Spleen (tissue), 11 donors: Measurements from ENCODE around the gene CEP72. TPM values are rescaled to one million over a fixed set of nuclear protein-coding genes. Genes with fewer than 3 reads are reported as not detected.

Source experiments
- DNase-seq: peaks from one replicate; pipeline ENCODE4 v3.0.0-alpha.2; 2020
- H3K27ac ChIP-seq, 8 donors: fragments of 200-600 bp; sonication (generic) in 7 of 8; 1 replicate in 4 of 8; 2 replicates in 4 of 8; pipeline versions ENCODE4 v1.5.0 to v1.8.0; 2016 to 2021; ENCODE audit warnings: inconsistent platforms in 4 of 8, mild to moderate bottlenecking in 4 of 8, moderate library complexity in 1 of 8
- H3K27me3 ChIP-seq, 7 donors: fragments of 200-600 bp; sonication (generic) in 6 of 7; replicated peaks in 1 of 7; 1 replicate in 4 of 7; 2 replicates in 3 of 7; pipeline versions ENCODE4 v1.5.0 to v1.8.0; 2016 to 2021; ENCODE audit warnings: inconsistent platforms in 3 of 7, mild to moderate bottlenecking in 1 of 7
- H3K36me3 ChIP-seq, 6 donors: fragments of 200-600 bp; sonication (generic) in 5 of 6; 1 replicate in 4 of 6; 2 replicates in 2 of 6; pipeline versions ENCODE4 v1.5.0 to v1.8.0; 2016 to 2021; ENCODE audit warnings: inconsistent platforms in 2 of 6
- H3K4me1 ChIP-seq, 6 donors: fragments of 200-600 bp; sonication (generic) in 5 of 6; 1 replicate in 3 of 6; 2 replicates in 3 of 6; pipeline versions ENCODE4 v1.5.0 to v1.8.0; 2016 to 2021; ENCODE audit warnings: inconsistent platforms in 3 of 6
- H3K4me3 ChIP-seq, 8 donors: fragments of 200-600 bp; sonication (generic) in 7 of 8; 1 replicate in 4 of 8; 2 replicates in 4 of 8; pipeline versions ENCODE4 v1.5.0 to v1.8.0; 2016 to 2021; ENCODE audit warnings: inconsistent platforms in 4 of 8, mild to moderate bottlenecking in 4 of 8, moderate library complexity in 2 of 8
- H3K9me3 ChIP-seq, 8 donors: fragments of 200-600 bp; sonication (generic) in 7 of 8; 1 replicate in 4 of 8; 2 replicates in 4 of 8; pipeline versions ENCODE4 v1.5.0 to v1.8.0; 2016 to 2021; ENCODE audit warnings: inconsistent platforms in 4 of 8
- POLR2A ChIP-seq, 3 donors: fragments of 450-650 bp; IDR thresholded peaks; one replicate each; pipeline ENCODE4 v1.5.1; 2017; ENCODE audit warnings: antibody characterized with exemption in 3 of 3, mild to moderate bottlenecking in 1 of 3
- POLR2AphosphoS5 ChIP-seq, 3 donors: sonication (generic); formaldehyde crosslinking; IDR thresholded peaks; one replicate each; pipeline ENCODE4 v1.5.1; 2017; ENCODE audit warnings: antibody characterized with exemption in 3 of 3
- WGBS, 5 donors: extraction: QIAGEN DNeasy Blood & Tissue Kit in 3 of 5; methylation state at CpG; one replicate each; pipeline versions ENCODE4 v1.1.5 to v1.1.7; 2013 to 2018; 5-methylcytosine and 5-hydroxymethylcytosine counted together
- intact Hi-C: fragments of 100-400 bp; cut with DNase I; formaldehyde crosslinking; loops from one replicate; pipeline ENCODE4 v1.15.0; 2023; ENCODE audit warnings: low total_unique reads
- polyA plus RNA-seq, 3 donors: library from polyadenylated mRNA; stranded (reverse); fragments of 200-250 nt; gene quantifications; one replicate each; pipeline ENCODE4 v1.2.1, GENCODE V29; 2013
- total RNA-seq, 7 donors: library from RNA; depleted of rRNA in 3 of 7; stranded (reverse); fragments of >200 nt in 3 of 7; fragmentation: NEBNext Ultra II Directional in 4 of 7; extraction: Animal tissue kit (Norgen Biotek cat#: 25700) in 4 of 7; gene quantifications; one replicate each; pipeline versions ENCODE4 v1.1.0 to v1.2.1, GENCODE V29; 2016 to 2021
- TF ChIP-seq, protein P1 (sequence below), 11 experiments: fragments of 200-600 bp in 7 of 11; fragments of 450-650 bp in 4 of 11; sonication (generic) in 4 of 11; IDR thresholded peaks in 8 of 11; conservative IDR thresholded peaks in 3 of 11; 1 replicate in 7 of 11; 2 replicates in 4 of 11; pipeline versions ENCODE4 v1.4.0 to v1.8.0; 2016 to 2021; ENCODE audit warnings: antibody characterized with exemption in 11 of 11, inconsistent platforms in 4 of 11, mild to moderate bottlenecking in 1 of 11
- donor health status: healthy with polysubstance abuse.
- donor health status: DM: no; HTN: no; CAD: no; lungs with moderate emphysema.
- donor health status: DM: no; HTN: no; CAD: no.
- donor health status: Bipolar disorder and iron deficiency.
- donor health status: healthy.
- donor health status: DM: no; HTN: no; CAD: no.
- donor health status: DM: yes; HTN: yes; CAD: no.

Gene CEP72
- total and polyA plus RNA-seq, 10 donors, result 2.1 to 13.1 (median 9.0) TPM

DNA sequence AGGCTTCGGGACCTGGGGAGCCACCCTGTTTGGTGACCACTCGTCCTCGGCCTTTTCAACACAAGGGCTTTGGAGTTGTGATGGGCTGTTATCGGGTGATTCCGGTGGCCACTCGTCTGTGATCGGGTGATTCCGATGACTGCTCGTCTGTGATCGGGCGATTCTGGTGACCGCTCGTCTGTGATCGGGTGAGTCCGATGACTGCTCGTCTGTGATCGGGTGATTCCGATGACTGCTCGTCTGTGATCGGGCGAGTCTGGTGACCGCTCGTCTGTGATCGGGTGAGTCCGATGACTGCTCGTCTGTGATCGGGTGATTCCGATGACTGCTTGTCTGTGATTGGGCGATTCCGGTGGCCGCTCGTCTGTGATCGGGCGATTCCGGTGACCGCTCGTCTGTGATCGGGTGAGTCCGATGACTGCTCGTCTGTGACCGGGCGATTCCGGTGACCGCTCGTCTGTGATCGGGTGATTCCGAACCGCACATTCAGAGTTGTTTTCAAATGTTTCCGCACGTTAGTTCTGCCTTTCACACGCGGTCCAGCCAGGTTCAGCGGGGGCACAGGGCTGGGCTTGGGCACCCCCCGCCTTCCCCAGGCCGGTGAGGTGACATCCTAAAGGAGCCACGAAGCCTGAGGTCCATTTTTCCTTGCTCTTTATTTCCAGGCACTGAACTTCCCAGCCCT lies 50.8 kb downstream of the CEP72 start:
- DNase-seq, result peak; percentile 63
- intact Hi-C loops, result no loop called here
- TF ChIP-seq POLR2A (IDR thresholded peaks at IDR 0.05) (no peak), POLR2AphosphoS5 (IDR thresholded peaks at IDR 0.05) (no peak)
- TF ChIP-seq, protein P1, sequence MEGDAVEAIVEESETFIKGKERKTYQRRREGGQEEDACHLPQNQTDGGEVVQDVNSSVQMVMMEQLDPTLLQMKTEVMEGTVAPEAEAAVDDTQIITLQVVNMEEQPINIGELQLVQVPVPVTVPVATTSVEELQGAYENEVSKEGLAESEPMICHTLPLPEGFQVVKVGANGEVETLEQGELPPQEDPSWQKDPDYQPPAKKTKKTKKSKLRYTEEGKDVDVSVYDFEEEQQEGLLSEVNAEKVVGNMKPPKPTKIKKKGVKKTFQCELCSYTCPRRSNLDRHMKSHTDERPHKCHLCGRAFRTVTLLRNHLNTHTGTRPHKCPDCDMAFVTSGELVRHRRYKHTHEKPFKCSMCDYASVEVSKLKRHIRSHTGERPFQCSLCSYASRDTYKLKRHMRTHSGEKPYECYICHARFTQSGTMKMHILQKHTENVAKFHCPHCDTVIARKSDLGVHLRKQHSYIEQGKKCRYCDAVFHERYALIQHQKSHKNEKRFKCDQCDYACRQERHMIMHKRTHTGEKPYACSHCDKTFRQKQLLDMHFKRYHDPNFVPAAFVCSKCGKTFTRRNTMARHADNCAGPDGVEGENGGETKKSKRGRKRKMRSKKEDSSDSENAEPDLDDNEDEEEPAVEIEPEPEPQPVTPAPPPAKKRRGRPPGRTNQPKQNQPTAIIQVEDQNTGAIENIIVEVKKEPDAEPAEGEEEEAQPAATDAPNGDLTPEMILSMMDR (IDR thresholded peaks at IDR 0.05 in 8 of 11, conservative IDR thresholded peaks at IDR 0.05 in 3 of 11), result no peak
- no peak overlapping the region for H3K27ac ChIP-seq
- peaks cover 0 to 92% (median 33%) of the 10 kb centered on the region in 6 donors for H3K36me3 ChIP-seq
- no peaks in the 10 kb centered on the region for H3K27me3 ChIP-seq
- peaks cover 0 to 4% (median 0%) of the 10 kb centered on the region in 8 donors for H3K9me3 ChIP-seq
- H3K4me1 ChIP-seq, result no peaks in the 10 kb centered on the region
- no peak overlapping the region for H3K4me3 ChIP-seq
- 94 to 98% (median 97%) methylated on average over 54 to 56 of the region's 56 CpGs for WGBS, 5 donors

GRCh38 chr5:663436-664342 lies 51.5 kb downstream of the CEP72 start:
- peak; percentile 72 for DNase-seq
- 95 to 96% (median 95%) methylated on average over 20 to 38 of the region's 38 CpGs for WGBS, 5 donors
- H3K36me3 ChIP-seq, result peaks cover 0 to 91% (median 30%) of the 10 kb centered on the region in 6 donors

GRCh38 chr5:664343-664993 lies 52.3 kb downstream of the CEP72 start:
- H3K4me1 ChIP-seq, result peaks cover 0 to 4% (median 0%) of the 10 kb centered on the region in 6 donors
- no peaks in the 10 kb centered on the region for H3K9me3 ChIP-seq
- H3K4me3 ChIP-seq, result no peak overlapping the region
- H3K36me3 ChIP-seq, result peaks cover 0 to 84% (median 30%) of the 10 kb centered on the region in 6 donors
- peak; percentile 48 for DNase-seq
- intact Hi-C loops, result no loop called here
- H3K27me3 ChIP-seq, result peaks cover 0 to 2% (median 0%) of the 10 kb centered on the region in 7 donors
- WGBS, 5 donors, result 88 to 97% (median 92%) methylated on average over 10 to 24 of the region's 24 CpGs
- no peak overlapping the region for H3K27ac ChIP-seq
- TF ChIP-seq, protein P1 (IDR thresholded peaks at IDR 0.05 in 8 of 11, conservative IDR thresholded peaks at IDR 0.05 in 3 of 11), result no peak
- no peak for TF ChIP-seq POLR2AphosphoS5 (IDR thresholded peaks at IDR 0.05)
- TF ChIP-seq POLR2A (IDR thresholded peaks at IDR 0.05), result no peak

More at GRCh38 chr5:663436-664342, 51.5 kb downstream of the CEP72 start:
- intact Hi-C loops, result no loop called here
- Histone ChIP-seq H3K27me3 (no peaks in the 10 kb centered on the region), H3K4me3 (no peak overlapping the region), H3K27ac (no peak overlapping the region), H3K4me1 (no peaks in the 10 kb centered on the region), H3K9me3 (no peaks in the 10 kb centered on the region)
- TF ChIP-seq POLR2AphosphoS5 (IDR thresholded peaks at IDR 0.05) (no peak), POLR2A (IDR thresholded peaks at IDR 0.05) (no peak)
- TF ChIP-seq, protein P1 (IDR thresholded peaks at IDR 0.05 in 8 of 11, conservative IDR thresholded peaks at IDR 0.05 in 3 of 11), result no peak
